Stimulated activated CD4-positive, alpha-beta T cell treated with anti-CD3 and anti-CD28 coated beads, Interleukin-4, amount 100 ng/mL, for 24 hours (primary cell): ENCODE data around the gene ALDH1A2.
A peak's percentile ranks its signal among the peaks of the same experiment; 100 is the strongest.
"Not testable (repeated sequence)": the region's sequence is repeated elsewhere in the genome, so short reads cannot be mapped to it uniquely, and the experiment has no call there.

ENCODE experiments used
- DNase-seq: peaks from one replicate; pipeline ENCODE4 v3.0.0-alpha.2; 2020

Gene ALDH1A2

DNA sequence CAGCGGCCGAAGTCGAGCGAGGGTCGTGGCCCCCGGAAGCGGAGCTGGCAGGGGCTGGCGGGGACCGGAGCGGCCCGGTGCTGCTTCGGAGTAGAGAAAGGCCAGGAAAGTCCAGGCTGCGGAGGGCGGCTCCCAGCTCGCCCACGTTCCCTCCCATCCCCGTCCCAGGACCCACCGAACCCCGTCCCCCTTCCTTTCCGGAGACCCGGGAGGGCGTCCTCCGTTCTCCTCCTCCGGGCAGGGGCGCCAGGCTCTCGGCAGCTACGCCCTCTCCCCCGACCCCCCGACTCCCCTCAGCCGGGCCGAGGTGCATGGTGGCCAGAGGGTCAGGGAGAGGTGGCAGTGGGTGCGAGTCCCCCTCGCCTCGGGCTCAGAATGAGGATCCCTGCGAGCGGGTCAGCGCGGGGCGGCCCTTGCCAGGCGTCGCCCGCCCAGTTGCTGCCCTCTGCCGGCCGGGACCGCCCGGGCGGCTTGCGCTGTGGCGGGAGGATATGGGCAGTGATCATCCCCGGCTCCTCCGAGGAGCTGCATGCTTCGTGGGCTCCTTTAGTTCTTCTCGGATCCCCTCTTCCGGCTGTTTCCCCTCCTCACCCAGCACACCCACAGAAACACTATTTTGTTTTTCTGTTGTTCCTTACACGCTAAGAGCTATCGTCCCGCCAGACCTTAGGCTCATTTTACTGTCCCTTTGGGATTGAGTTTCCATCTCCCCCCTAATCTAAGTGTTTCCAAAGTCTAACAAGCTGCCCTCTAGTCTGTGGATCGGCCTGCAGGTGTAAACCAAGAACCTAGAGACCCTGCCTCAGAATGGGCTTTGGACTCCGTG lies 744 bp upstream of the ALDH1A2 start:
- peak; percentile 44 for DNase-seq

DNA sequence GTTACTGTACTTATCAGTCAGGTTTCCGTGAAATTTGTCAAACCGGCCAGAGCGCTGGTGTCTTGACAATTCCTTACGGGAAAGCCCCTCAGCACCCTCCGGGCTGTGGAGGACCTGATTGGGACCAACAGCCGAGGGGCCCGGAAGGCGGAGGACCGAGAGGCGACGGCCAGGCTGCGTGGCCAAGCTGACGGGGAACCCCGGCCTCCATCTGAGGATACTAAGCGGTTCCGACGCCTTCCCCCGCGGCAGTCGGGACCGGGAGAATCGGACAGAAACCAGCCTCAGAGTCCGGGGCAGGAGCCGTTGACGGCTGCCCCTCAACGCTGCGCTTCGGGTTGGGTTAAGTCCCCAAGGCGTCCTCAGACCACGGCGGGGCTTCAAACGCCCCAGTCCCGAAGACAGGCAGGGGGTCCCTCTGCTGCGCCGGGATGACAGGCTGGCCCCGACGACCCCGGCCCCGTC lies 499 bp downstream of the ALDH1A2 start:
- no peak for DNase-seq

DNA sequence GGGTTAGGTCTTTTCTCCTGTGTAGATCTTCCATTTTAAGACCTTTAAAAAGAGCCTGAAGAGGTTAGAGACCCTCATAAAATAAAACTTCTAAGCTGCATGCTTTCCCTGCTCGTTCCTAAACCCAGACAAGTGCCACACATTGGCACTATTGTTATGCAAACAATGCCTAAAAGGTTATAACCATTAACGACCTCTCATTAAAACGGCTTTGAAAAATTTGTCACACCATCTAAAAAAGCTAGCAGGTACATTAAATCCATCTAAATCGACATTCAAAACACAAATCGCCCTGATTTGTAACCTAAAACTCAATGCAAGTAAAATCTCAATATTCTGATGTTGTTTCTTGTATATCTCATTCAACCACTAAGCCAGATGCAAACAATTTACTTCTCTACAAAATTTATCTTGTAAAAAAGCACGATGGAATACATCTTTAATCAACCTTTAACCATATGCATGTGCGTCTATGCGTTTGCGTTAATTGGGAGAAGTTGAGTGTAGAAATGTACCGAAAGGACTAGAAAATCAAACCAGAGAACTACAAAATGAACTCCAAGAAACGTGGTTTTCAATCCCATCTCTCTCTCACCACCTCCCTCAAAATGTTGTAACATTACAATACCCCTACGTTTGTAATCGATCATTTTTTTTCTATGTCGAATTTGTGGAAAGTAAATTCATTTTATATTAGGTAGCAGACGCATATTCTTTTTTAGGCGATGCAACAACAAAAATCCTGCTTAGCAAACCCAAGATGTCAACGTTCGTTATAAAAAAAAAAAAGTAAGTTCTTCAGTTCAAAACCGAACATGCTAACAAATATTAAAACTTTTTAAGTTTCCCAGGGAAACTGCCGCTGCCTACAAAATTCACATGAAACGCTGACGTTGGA lies 1.2 kb downstream of the ALDH1A2 start:
- DNase-seq = no peak

DNA sequence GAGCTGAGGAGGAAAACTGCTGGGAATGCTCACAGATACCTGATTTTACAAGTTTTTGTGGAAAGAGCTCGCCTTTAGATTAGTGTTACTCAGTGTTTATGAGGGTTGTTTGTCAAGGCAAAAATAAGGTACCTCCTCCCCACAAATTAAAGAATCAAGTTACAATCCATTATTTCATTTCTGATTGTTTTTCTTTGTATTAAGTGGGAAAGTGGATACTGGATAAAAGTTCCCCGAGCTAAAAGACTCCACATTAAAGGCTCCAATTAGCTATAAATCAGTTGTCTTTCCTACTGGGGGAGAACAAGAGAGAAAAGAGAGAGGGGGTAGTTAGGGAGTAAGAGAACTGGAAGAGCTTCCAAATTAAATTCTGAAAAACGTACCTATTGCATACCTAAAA lies 1.9 kb downstream of the ALDH1A2 start:
- no peak for DNase-seq

DNA sequence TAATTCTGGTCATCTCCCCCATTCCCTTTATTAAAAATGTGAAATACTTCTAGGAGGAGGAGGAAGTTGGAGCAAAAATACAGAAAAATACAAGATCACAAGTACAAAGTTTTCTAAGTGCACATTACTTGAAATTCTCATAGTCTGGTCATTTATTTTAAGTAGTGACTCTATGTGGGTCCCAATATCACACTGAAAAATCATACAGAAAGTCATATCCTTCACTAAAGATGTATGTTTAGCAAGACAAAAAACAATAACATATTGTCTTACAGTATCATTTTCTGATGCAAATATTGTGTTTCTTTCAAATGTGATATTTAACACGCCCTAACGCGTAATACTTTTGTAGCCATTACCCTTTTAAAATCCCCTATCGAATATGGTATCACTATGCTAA lies 2.5 kb downstream of the ALDH1A2 start:
- DNase-seq = no peak

DNA sequence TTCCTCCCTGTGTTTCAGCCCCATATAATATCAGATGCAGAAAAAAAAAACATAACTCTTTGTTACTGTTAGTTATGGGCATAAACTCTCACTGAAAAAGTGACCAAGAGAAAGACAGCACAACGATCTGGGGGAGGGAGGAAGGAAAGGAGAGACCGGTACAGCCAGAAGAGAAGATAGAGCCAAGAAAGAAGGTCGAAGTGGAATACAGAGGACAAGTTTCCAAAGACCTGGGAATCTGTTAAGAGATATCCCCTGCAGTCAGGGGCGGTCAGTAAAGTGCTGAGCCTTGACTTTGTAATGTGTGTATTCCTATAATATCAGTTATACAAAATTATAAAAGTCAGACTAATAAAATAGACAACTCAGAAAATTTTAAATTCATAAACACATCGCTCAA lies 3.3 kb downstream of the ALDH1A2 start:
- DNase-seq = no peak

DNA sequence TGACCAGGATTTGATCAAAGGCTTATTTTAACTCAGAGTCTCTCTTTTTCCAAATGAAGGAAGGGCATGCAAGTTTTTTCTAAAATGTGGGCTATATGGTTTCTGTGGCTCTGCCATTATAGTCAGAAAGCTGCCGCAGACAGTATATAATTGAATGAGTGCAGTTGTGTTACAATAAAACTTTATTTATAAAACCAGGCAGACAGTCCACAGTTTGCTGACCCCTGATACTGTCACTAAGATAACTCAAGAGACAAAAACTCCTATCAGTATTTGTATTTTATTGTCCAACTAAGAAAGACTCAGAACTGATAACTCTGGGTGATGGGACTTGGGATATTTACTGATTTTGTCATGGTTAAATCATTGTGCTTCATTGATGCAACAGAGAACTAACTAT lies 4.9 kb downstream of the ALDH1A2 start:
- no peak for DNase-seq

DNA sequence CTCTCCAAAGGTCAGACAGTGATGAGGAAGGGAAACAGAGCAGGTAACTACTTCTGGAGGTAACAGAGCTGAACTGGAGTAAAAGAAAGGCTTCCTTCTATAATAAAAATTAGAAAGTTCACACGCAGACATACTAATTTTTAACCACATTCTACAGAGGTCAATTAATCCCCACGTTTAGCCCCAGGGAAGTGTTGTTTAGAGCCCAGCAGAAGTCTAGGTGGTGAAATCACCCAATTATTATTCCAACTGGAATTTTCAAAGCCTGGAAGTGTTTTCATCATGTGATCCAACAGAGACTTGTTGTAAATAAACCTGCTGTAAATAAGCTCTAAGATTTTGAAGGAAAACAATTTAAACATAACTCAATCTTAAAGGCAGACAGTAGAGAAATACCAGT lies 6.8 kb downstream of the ALDH1A2 start:
- no peak for DNase-seq

DNA sequence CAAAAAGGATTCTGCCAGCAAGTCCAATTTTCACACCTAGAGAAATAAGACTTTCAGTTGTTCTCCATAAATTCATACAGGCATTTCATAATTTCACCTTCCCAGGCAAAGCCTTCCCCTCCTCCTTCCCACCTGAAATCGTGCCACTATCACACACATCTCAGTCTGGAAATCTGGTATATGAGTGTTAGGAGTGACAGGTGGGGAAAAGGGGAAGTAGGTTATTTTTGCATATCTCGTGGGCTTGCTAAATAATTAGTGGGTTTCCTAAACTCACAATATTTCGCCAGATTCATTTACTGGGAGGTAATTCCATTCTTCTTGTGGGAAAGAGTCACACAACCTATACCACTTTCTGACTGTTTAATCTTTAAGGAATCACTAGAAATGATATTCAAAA lies 7.4 kb downstream of the ALDH1A2 start:
- DNase-seq = no peak

DNA sequence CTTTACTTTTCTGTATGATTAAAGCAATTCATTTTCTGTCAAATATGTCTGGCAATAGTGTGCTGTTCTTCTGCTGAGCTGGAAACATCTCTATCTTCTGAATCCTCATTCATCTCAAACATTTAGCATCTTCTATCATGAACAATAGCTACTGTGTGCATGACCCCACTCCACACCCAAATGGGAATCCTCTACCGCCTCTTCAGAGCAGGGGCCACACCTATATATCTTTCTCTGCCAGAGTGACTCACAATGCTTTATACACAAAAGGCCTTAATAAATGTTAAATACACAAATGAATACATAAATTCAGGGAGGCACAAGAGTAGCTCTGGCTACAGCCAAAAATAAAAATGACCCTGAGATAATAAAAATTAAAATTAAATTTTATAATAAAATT lies 8.0 kb downstream of the ALDH1A2 start:
- no peak for DNase-seq

DNA sequence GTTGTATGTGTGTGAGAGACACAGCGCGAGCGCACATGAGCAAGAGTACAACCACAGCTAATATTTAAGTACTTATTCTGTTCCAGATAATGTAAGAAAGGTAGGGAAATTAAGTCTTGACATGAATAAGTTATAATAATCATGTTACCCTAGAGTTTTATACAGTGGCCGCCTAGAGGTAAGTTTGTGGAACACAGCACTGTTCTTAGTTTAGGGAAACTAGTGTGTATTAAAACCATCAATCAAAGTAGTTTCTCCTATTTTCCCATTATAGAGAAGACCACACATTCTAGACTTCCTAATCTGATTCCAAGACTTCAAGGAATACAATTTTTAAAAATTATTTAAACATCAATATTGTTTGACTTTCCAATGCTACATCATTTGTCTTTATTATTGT lies 9.5 kb downstream of the ALDH1A2 start:
- no peak for DNase-seq

DNA sequence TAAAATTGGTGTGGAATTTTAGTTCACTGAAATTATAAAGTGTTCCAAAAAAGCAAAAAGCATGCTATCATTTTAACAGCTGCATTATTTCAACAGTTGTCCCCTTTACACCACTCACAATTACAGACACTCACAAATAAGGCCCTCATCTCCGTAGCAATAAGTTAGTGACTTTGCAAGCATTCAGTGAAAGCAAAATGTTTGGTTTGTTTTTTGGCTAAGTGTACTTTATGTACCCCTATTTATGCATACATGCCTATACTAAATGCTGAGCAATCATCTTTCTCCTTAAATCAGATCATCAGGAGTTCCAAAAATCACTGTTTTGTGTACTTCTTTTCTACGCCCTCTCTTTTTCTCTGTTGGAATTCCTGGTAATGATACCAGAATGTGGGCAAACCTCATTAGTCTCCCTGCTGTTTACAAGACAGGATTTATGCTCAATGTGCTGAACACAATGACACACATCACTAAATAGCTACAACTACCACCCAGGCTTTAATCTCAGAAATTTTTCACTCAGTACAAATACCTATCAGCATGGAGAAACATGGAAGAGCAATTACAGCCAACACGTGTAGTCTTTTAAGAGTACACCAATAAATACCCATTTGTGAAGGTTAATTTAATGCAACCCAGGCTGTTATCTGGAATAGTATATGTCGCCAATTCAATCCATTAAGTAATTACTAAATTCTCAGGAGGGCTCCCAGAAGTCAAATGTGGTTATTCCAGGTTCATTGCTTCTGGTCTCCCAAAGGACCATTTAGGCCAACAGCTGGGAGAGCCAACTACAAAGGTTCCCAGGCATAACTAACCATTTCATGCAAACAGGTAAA lies 12.0 kb downstream of the ALDH1A2 start:
- no peak for DNase-seq

DNA sequence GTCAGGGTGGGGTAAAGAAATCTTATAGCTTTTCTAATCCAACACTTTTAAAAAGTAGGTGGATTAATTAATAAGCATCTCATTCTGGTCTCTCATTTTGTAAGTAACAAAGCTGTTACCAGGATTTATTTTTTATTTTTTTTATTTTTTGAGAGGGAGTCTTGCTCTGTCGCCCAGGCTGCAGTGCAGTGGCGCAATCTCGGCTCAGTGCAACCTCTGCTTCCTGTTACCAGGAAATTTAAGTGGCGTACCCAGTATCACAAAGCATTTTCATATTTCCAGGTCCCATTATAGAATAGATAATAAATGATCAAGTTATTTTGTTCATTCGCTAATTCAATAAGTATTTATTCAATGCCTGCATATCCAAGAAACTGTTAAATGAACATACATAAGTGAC lies 13.2 kb downstream of the ALDH1A2 start:
- DNase-seq = no peak

DNA sequence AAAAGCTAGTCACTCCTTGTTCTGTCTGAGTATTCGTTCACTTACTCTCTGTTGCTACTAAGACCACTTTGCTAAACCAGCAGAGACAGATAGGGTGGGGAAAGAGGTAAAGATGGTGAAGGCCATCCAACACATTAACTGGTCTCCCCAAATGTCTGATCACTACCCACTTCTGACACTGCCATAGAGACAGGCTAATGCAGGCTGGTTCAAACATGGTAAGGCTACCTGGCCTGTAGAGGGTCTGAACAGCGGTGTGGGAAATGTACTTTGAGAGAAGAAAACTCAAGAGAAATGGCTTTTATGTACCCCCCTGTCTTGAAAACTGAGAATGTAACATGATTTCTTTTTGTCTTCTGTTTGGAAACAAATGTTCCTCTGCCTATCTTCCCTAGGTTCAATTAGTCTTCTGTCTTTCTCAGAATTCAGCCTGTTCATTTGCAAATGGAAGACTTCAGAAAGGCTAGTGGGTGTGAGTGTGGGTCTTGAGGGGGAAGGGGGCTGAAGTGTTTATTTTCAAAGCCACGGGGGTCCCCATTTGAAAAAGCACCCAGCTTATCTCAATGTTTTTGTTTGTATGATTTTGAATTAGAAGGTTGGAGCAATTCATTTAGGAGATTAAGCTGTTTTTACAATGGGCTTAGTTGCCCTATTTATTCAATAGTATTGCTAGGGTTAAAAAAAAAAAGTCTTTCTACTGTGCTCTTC lies 15.8 kb downstream of the ALDH1A2 start:
- no peak for DNase-seq

DNA sequence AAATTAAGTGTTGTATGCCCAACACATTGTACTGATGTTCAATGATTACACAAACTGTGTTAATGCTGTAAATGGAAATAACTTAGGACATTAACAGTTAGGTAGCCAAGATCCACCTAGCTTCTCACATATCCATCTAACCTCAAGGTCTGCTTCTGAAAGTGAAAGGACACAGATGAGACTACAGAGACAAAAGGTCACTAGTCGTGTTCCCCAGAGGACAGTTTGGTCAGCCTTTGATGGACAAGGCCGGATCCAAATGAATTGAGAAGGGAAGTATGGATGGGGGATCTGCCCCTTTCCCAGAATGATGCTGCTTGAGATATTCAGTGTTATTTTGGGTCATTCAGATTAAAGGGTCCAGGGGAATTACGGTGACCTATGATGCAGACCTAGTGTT lies 17.2 kb downstream of the ALDH1A2 start:
- DNase-seq = no peak

DNA sequence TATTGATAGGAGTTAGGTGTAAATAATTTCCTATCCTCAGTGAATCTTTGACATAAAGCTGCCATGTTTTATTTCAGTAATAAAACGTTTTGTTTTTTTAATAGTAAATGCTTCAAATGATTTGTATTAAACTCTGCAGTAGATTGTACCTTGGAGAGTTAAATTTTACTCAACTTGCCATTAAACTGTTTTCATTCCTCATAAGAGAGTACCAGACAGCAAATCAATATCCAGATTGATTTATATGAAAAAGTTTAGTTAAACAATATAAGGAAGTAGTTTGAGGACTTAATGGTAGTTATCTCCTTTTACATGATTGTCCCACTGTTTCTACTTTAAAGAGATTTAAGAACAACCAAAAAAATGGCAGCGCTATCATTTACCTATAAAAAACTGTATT lies 18.4 kb downstream of the ALDH1A2 start:
- no peak for DNase-seq

DNA sequence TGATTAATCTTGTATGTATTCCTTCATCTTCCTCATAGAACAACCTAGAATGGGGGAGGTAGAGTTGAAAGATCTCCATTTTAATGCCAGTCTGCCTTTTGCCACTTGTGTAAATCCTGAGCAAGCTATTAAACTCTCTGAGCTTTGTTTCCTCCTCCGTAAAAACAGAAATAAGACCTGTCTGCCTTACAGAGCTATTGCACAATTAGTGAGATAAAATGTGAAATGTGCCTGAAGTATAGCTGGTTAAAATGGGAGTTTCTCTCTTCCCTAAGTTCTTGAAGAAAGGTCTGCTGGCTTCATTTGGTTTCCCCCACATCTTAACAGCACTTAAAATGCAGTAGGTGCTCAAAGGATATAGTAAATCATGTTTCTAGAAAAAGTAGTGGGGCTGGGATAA lies 19.0 kb downstream of the ALDH1A2 start:
- no peak for DNase-seq

DNA sequence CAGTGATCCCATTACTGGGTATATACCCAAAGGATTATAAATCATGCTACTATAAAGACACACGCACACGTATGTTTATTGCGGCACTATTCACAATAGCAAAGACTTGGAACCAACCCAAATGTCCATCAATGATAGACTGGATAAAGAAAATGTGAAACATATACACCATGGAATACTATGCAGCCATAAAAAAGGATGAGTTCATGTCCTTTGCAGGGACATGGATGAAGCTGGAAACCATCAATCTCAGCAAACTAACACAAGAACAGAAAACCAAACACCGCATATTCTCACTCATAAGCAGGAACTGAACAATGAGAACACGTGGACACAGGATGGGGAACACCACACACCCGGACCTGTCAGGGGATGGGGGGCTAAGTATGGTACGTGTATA lies 20.1 kb downstream of the ALDH1A2 start:
- DNase-seq = not testable (repeated sequence)

DNA sequence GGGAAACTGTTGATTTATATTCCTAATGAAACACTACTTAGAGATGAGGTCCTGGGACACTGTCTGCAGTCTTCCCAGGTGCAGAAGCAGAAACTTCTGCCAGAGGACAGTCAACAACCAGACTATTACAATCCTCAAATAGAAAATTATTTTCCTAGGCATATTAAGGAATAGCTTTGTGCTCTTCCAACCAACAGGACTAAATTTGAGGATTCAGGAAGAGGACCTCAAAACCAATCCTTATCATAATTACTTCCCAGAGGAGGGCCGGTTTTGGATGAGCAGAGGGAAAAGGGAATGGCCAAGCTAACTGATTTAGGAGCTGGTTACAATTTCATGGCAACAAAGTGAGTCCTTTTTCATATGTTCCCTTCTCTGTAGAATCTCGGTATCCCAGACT lies 21.0 kb downstream of the ALDH1A2 start:
- DNase-seq = no peak

DNA sequence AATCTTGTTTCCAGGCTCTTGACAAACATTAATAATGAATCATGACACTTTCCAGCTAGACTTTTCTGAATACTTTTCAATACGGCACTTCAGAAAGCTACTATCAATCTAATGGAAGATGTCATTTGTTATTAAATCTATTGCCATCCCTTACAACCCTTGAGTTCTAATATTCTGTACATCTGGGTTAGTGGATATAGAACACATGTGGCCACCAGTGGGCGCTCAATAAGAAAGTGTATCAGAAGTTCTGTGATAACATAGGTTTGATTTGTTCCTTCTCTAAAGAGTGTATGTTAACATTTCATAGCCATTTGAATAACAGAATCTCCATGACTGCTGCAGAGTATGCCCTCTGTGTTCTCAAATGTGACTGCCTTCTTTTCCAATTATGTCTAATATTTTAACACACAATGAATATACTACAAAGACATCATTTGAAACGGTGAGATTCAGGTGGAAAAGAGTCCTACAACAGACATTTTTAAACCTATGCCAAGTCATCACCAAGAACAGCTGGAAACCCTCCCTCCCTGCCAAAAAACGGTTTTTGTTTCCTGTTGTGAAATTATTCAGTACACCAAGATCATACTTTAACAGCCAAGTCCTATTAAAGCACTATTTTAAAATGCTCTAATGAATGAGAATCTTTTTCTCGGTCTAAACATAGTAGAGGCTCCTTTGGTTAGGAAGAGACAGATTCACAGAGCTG lies 22.2 kb downstream of the ALDH1A2 start:
- peak; percentile 42 for DNase-seq

DNA sequence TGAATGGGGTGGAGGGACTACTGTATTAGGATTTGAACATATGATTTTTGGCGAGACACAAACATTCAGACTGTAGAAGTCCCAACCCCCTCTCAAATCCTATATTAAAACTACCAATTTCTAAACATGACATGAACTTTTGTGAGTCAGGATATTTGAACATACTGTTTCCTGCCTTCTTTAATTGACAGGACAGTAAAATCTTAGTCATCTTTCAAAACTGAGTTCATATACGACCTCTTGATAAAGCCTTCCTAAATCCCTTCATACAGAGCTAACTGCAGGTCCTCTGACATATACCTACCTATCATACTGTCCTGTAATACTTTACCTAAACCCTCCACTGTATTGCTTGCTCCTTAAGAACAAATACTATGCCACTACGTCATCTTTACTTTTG lies 23.5 kb downstream of the ALDH1A2 start:
- DNase-seq = no peak

DNA sequence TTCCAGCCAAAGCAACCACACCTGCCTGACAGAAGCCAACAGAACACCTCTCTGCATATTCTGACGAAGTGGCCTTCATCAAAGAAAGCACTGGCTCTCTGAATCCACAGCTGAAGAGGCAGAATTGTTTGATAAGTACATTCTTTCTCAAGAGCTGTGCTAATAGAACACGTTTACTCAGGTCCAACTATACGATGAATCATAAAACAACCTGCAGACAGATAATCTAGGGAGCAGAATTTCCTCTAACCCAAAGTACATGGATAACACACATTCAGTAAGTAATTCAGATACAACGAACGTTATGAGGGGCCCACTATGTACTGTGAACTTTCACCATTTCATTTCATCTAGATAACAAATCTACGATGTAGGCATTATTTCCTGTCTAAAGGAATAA lies 25.4 kb downstream of the ALDH1A2 start:
- DNase-seq = no peak
